NCI-H345 treated with DMSO at 0.1 percent for 48 hours (cell line): Measurements from ENCODE around the gene TBXA2R.
A peak's percentile ranks its signal among the peaks of the same experiment; 100 is the strongest.
"Not testable (repeated sequence)": the region's sequence is repeated elsewhere in the genome, so short reads cannot be mapped to it uniquely, and the experiment has no call there.

ENCODE experiments used
- DNase-seq: peaks from one replicate; lab custom pipeline; 2025; ENCODE audit not compliant: unreplicated experiment; lab: John Stamatoyannopoulos, UW

TBXA2R gene

GRCh38 chr19:3584036-3584802 is 22.5 kb downstream of the TBXA2R start:
- not testable (repeated sequence) for DNase-seq

GRCh38 chr19:3581792-3582191 is 24.9 kb downstream of the TBXA2R start:
- not testable (repeated sequence) for DNase-seq

- DNase-seq = no peak
Measured at GRCh38 chr19:3580156-3580934, 26.3 kb downstream of the TBXA2R start.

GRCh38 chr19:3578390-3578789 is 28.3 kb downstream of the TBXA2R start:
- no peak for DNase-seq

- DNase-seq = no peak
Measured at GRCh38 chr19:3577723-3578344, 28.8 kb downstream of the TBXA2R start.

GRCh38 chr19:3576696-3577443 is 29.8 kb downstream of the TBXA2R start:
- no peak for DNase-seq

GRCh38 chr19:3575949-3576673 is 30.6 kb downstream of the TBXA2R start:
- DNase-seq = no peak

- no peak for DNase-seq
Measured at GRCh38 chr19:3575260-3575741, 31.4 kb downstream of the TBXA2R start.

- peak; percentile 92 for DNase-seq
Measured at GRCh38 chr19:3573858-3574637, 32.6 kb downstream of the TBXA2R start.

- DNase-seq = no peak
Measured at GRCh38 chr19:3573162-3573857, 33.4 kb downstream of the TBXA2R start.

GRCh38 chr19:3572855-3573161 is 33.9 kb downstream of the TBXA2R start, which contains the start of gene HMG20B:
TSS of gene HMG20B (plus strand) at chr19:3572944. CDS start at chr19:3573310, 366 bp downstream.
- no peak for DNase-seq

- peak; percentile 97 for DNase-seq
Measured at GRCh38 chr19:3572132-3572854, 34.4 kb downstream of the TBXA2R start.

- DNase-seq = no peak
Measured at GRCh38 chr19:3570606-3571011, 36.1 kb downstream of the TBXA2R start.

GRCh38 chr19:3570042-3570441 is 36.6 kb downstream of the TBXA2R start:
- DNase-seq = not testable (repeated sequence)

GRCh38 chr19:3565139-3565538 is 41.5 kb downstream of the TBXA2R start:
- no peak for DNase-seq

GRCh38 chr19:3563709-3564524 is 42.8 kb downstream of the TBXA2R start:
- no peak for DNase-seq

GRCh38 chr19:3557461-3558248 is 49.0 kb downstream of the TBXA2R start, which contains the start of gene MFSD12:
TSS of gene MFSD12 (minus strand) at chr19:3557586. CDS start at chr19:3557403, 183 bp downstream.
- peak; percentile 93 for DNase-seq
